Subcutaneous adipose tissue (tissue), 4 donors: ENCODE results near the gene SIPA1. TPM values are rescaled to one million over a fixed set of nuclear protein-coding genes. Genes with fewer than 3 reads are reported as not detected.

Experiments used
- total RNA-seq, 4 donors: library from RNA; depleted of rRNA; stranded (reverse); fragments of >200 nt; gene quantifications; one replicate each; pipeline ENCODE4 v1.1.0, GENCODE V29; 2016
- TF ChIP-seq, protein P1 (sequence below): fragments of 450-650 bp; IDR thresholded peaks from one replicate; pipeline ENCODE4 v1.5.1; 2016; ENCODE audit warnings: low read depth, mild to moderate bottlenecking, control low read depth, antibody characterized with exemption, moderate library complexity

Gene SIPA1, protein sequence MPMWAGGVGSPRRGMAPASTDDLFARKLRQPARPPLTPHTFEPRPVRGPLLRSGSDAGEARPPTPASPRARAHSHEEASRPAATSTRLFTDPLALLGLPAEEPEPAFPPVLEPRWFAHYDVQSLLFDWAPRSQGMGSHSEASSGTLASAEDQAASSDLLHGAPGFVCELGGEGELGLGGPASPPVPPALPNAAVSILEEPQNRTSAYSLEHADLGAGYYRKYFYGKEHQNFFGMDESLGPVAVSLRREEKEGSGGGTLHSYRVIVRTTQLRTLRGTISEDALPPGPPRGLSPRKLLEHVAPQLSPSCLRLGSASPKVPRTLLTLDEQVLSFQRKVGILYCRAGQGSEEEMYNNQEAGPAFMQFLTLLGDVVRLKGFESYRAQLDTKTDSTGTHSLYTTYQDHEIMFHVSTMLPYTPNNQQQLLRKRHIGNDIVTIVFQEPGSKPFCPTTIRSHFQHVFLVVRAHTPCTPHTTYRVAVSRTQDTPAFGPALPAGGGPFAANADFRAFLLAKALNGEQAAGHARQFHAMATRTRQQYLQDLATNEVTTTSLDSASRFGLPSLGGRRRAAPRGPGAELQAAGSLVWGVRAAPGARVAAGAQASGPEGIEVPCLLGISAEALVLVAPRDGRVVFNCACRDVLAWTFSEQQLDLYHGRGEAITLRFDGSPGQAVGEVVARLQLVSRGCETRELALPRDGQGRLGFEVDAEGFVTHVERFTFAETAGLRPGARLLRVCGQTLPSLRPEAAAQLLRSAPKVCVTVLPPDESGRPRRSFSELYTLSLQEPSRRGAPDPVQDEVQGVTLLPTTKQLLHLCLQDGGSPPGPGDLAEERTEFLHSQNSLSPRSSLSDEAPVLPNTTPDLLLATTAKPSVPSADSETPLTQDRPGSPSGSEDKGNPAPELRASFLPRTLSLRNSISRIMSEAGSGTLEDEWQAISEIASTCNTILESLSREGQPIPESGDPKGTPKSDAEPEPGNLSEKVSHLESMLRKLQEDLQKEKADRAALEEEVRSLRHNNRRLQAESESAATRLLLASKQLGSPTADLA
- 10 to 100 TPM; 19.8 to 42.8 (median 22.9) TPM for total RNA-seq

DNA sequence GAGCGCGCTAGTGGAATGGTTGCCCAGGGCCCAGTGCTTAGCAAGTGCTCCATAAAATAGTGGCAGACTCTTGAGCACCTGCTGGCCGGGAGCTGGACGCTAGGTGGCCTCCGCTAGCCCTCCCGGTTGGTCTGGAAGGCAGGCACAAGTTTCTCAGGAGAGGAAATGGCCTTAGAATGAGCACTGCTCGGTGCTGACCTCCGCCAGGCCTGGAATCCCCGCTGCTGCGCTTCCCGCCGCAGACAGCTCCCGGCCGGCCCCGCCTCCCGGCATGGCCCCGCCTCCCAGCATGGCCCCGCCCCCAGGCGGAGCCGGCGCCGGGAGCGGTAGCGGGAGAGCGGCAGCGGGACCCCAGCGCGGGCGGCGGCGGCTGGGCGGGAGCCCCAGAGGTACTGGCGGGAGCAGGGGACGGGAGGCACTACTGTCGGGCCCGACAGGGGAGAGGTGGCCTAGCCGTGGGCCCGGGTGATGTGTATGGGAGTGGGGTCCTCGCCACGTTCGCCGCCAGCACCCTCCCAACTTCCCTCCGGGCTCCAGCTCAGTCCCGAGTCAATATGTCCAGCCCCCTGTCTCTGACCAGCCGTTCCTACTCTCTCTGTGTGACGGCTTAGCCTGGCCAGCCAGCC is at the start of gene SIPA1:
TSS of gene SIPA1 (plus strand) at position 308 of the 626 bp plus-strand sequence. CDS start 2,821 bp downstream, outside the sequence.
- TF ChIP-seq, protein P1, sequence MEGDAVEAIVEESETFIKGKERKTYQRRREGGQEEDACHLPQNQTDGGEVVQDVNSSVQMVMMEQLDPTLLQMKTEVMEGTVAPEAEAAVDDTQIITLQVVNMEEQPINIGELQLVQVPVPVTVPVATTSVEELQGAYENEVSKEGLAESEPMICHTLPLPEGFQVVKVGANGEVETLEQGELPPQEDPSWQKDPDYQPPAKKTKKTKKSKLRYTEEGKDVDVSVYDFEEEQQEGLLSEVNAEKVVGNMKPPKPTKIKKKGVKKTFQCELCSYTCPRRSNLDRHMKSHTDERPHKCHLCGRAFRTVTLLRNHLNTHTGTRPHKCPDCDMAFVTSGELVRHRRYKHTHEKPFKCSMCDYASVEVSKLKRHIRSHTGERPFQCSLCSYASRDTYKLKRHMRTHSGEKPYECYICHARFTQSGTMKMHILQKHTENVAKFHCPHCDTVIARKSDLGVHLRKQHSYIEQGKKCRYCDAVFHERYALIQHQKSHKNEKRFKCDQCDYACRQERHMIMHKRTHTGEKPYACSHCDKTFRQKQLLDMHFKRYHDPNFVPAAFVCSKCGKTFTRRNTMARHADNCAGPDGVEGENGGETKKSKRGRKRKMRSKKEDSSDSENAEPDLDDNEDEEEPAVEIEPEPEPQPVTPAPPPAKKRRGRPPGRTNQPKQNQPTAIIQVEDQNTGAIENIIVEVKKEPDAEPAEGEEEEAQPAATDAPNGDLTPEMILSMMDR, result no peak

DNA sequence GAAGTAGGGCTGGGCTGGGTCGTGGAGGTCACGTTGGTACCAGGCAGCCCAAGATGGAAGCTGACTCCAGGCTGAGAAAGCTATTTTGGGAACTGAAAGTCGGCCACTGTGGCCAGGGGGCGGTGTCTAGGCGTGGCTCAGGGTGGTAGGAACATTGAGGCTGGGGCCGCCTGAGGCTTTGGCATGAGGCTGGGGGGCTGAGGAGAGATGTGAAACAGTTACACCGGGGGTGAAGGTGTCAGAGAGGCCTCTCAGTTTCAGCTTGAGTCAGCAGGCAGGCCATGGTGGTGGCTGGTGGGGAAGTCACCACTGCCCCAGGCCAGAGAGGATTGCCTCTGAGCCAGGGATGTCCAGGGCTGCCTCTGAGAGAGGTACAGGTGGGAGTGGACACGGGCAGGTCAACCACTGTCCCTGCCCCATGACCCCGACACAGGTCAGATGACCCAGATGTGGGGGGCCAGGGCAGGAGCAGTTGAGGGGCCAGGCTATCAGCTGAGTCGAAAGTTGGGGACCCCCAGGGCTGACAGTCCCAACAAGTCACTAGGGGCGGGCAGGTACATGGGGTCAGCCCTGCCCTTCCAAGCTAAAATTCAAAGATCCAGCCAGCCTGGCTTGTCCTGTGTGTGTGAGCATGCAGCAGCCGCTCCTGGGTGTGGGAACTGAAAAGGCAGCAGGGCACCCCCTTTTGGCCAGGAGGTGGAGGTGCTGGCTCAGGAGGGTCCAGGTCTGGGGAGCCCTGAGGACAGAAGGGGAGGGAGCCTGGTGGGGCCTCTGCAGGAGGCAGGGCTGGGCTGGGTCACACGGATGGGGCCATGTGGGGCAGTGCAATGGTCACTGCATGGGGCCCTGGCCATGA is 49.5 kb upstream of the SIPA1 start:
- TF ChIP-seq, protein P1, result no peak

DNA sequence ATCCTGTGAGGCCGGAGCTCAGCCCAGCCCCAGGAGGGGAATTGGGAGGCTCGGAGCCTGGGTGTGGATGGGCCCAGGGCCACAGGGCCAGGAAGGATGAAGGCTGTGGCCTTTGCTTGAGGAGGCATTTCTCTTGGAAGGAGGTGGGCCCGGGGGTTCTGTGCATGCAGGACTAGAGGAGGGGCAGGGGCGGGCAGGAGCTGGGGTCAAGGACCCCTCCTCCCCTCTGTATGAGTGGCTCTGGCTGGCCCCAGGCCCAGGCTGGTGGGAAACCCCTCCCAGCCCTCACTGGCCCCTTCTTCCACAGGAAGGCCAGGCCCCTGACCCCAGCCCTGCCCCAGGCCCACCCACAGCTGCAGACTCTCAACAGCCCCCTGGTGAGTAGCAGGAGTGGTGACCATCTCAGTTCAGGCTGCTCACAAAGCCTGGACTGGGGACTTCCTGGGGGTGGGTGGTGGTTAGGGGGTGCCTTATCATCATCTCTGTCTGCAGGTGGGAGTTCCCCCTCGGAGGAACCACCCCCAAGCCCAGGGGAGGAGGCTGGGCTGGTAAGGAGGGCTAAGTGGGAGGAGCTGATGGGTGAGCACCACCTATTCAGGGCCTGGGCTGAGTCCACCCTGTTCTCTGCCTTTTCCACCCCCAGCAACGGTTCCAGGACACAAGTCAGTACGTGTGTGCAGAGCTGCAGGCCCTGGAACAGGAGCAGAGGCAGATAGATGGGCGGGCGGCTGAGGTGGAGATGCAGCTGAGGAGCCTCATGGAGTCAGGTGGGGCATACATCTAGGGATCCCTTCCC is 48.3 kb upstream of the SIPA1 start:
- TF ChIP-seq, protein P1, result no peak

DNA sequence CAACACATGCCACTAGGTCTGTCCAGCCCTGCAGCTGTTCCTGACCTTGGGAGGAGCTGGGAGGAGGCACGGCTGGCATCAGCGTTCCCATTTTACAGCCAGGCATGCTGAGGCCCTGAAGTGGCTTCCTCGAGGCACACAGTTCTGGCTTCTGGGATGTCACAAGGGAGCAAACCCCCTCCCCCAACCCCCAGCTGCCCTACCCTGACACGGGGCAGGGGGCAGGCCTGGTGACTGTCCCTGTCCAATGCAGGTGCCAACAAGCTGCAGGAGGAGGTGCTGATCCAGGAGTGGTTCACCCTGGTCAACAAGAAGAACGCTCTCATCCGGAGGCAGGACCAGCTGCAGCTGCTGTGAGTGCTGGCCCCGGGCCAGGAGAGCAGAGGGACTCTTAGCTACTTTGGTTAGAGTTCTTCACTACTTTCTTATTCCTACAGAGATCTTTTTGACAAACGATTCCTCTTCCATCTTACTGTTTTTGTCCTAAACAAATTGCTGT is 47.6 kb upstream of the SIPA1 start:
- TF ChIP-seq, protein P1, result no peak

DNA sequence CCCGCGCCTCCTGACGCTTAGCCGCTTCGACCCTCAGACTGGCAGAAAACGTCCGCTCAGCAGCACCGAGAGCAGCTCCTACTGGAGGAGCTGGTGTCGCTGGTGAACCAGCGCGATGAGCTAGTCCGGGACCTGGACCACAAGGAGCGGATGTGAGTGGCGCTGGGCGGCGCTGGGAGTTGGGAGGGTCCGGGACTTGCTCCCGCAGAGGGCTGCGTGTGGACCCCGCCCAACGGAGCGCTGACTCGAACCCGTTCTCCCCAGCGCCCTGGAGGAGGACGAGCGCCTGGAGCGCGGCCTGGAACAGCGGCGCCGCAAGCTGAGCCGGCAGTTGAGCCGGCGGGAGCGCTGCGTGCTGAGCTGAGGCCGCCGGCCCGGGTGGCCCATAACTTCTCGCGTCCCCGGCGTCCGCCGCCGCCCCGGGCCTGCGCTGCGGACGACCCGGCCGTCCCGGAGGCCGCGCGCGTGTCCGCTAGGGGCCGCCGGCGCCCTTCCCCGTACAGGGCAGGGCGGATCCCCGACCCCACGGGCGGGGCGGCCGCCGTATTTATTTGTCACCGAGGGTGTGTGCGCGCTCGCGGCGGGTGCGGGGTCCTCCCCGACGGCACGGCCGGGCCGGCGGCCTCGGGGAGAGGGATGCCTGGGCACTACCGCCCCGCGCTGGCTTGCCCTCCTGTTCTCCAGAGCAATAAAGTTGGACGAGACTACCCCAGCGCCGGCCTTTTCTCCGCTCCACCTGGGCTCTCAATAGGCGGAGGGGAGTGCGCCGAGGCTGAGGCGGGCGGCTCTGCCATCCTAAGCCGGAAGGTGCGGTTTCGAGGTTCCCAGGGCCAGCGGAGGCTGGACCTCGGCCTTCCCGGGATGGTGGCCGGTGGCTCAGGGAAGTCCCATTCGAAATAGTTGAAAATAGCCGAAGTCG is 45.7 kb upstream of the SIPA1 start:
- TF ChIP-seq, protein P1, result no peak
